Retina (tissue), 1 donor: ENCODE results near the gene B3GAT1.

Source experiments
- DNase-seq: peaks from one replicate; pipeline ENCODE4 v3.0.0-alpha.2; 2016

B3GAT1 gene

GRCh38 chr11:134409552-134410429 lies 2.3 kb downstream of the B3GAT1 start:
- DNase-seq: peak; percentile 42

- no peak for DNase-seq
Measured at GRCh38 chr11:134407923-134408322, 4.1 kb downstream of the B3GAT1 start.

GRCh38 chr11:134407321-134407828 lies 4.7 kb downstream of the B3GAT1 start:
- DNase-seq: no peak

- DNase-seq: no peak
Measured at GRCh38 chr11:134406264-134407185, 5.5 kb downstream of the B3GAT1 start.

GRCh38 chr11:134405841-134406240 lies 6.2 kb downstream of the B3GAT1 start:
- DNase-seq: no peak

- DNase-seq: no peak
Measured at GRCh38 chr11:134405436-134405835, 6.6 kb downstream of the B3GAT1 start.

GRCh38 chr11:134404575-134405341 lies 7.3 kb downstream of the B3GAT1 start:
- DNase-seq: no peak

- DNase-seq: no peak
Measured at GRCh38 chr11:134402910-134403309, 9.1 kb downstream of the B3GAT1 start.

- no peak for DNase-seq
Measured at GRCh38 chr11:134401825-134402809, 9.9 kb downstream of the B3GAT1 start.

- DNase-seq: no peak
Measured at GRCh38 chr11:134399996-134400395, 12.0 kb downstream of the B3GAT1 start.

GRCh38 chr11:134399293-134399654 lies 12.8 kb downstream of the B3GAT1 start:
- DNase-seq: no peak

GRCh38 chr11:134398644-134399292 lies 13.3 kb downstream of the B3GAT1 start:
- DNase-seq: no peak

- no peak for DNase-seq
Measured at GRCh38 chr11:134398079-134398444, 14.0 kb downstream of the B3GAT1 start.

- no peak for DNase-seq
Measured at GRCh38 chr11:134397304-134398078, 14.6 kb downstream of the B3GAT1 start.

- no peak for DNase-seq
Measured at GRCh38 chr11:134395002-134395401, 17.0 kb downstream of the B3GAT1 start.

GRCh38 chr11:134394311-134394710 lies 17.7 kb downstream of the B3GAT1 start:
- no peak for DNase-seq

- DNase-seq: peak; percentile 84
Measured at GRCh38 chr11:134393638-134394037, 18.4 kb downstream of the B3GAT1 start.

GRCh38 chr11:134392953-134393615 lies 19.0 kb downstream of the B3GAT1 start:
- no peak for DNase-seq

- no peak for DNase-seq
Measured at GRCh38 chr11:134391656-134392055, 20.4 kb downstream of the B3GAT1 start.
